ENCODE measurements around the gene LYSMD2. TPM values are rescaled to one million over a fixed set of nuclear protein-coding genes. Genes with fewer than 3 reads are reported as not detected.

Gene LYSMD2
- total and polyA plus RNA-seq, 8 donors = 5.0 to 29.7 (median 8.0) TPM

GRCh38 chr15:51780636-51781035 is 43.2 kb upstream of the LYSMD2 start:
- intact Hi-C loops (cut with DNase I) = no loop called here
- no peak overlapping the region for H3K4me3 ChIP-seq
- FAIRE-seq (no peak), DNase-seq (no peak), ATAC-seq (no peak)
- no peaks in the 10 kb centered on the region for H3K27me3 ChIP-seq
- no peaks in the 10 kb centered on the region for H3K4me1 ChIP-seq
- WGBS, 2 donors = 74 to 96% methylated on average over 1 of the region's 1 CpG
- no peak for TF ChIP-seq CTCF (IDR thresholded peaks at IDR 0.05)
- H3K27ac ChIP-seq = no peak overlapping the region
- H3K9me3 ChIP-seq = no peaks in the 10 kb centered on the region
- no peaks in the 10 kb centered on the region for H3K36me3 ChIP-seq

- H3K36me3 ChIP-seq = no peaks in the 10 kb centered on the region
- intact Hi-C loops (cut with DNase I) = no loop called here
- WGBS, 2 donors = 43 to 49% methylated on average over 6 of the region's 6 CpGs
These were observed 39.6 kb upstream of the LYSMD2 start for GRCh38 chr15:51776952-51777569.

DNA sequence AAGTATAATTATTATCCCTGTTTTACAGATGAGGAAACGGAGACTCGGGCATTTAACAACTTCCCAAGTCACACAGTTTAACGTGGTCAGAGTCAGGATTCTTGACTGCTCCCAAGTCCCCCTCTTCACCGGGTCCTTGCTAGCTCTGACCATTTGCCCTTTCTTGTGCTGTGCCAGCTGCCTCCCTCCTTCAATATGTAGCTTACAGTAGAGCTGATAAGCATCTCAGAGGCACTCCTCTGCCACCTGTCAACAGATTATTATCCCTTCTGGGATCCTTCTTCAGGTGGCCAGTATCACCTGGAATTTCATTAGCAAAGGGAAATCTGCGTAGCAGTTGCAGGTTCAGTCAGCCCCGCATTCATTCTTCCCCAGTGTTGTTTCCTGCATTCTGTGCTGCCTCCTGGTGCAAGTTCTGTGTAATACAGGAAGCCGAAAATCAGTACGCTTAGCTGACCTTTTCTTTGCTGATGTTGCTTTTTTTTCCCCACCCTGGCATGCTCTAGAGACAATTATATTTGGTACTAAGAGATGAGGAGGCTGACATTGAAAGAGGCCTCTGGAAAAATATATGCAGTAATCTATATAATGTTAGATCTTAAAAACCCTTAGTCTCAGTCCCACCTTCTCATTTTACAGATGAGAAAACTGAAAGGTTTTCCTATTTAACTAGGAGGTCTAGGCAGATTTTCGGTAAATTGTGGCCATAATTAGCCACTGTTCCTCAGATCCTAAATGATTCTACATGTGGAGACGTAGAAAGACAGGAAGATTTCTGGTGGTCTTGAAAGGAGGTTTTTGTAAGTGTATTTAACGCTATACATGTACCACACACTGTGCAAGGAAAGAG is 38.7 kb upstream of the LYSMD2 start:
- Histone ChIP-seq H3K36me3 (no peaks in the 10 kb centered on the region), H3K4me3 (no peak overlapping the region), H3K27ac (no peak overlapping the region), H3K9me3 (no peaks in the 10 kb centered on the region), H3K4me1 (no peaks in the 10 kb centered on the region), H3K27me3 (no peaks in the 10 kb centered on the region)
- peak; percentile 38 to 55 (median 48) for TF ChIP-seq CTCF (IDR thresholded peaks at IDR 0.05)
- DNase-seq (peak in 4 of 6 donors; percentile 21 to 67 (median 31)), ATAC-seq (peak; percentile 94 to 97 (median 96)), FAIRE-seq (no peak)
- intact Hi-C loops (cut with DNase I) = no loop called here
- 40 to 50% methylated on average over 11 of the region's 11 CpGs for WGBS, 2 donors

More at GRCh38 chr15:51776952-51777569, 39.6 kb upstream of the LYSMD2 start:
- DNase-seq (peak in 4 of 6 donors; percentile 41 to 76 (median 56)), FAIRE-seq (peak; percentile 74), ATAC-seq (peak; percentile 94 to 97 (median 96))
- no peaks in the 10 kb centered on the region for H3K4me1 ChIP-seq
- no peak overlapping the region for H3K27ac ChIP-seq
- no peaks in the 10 kb centered on the region for H3K27me3 ChIP-seq
- H3K9me3 ChIP-seq = no peaks in the 10 kb centered on the region
- no peak overlapping the region for H3K4me3 ChIP-seq
- TF ChIP-seq CTCF (IDR thresholded peaks at IDR 0.05) = peak; percentile 34 to 62 (median 54)

DNA sequence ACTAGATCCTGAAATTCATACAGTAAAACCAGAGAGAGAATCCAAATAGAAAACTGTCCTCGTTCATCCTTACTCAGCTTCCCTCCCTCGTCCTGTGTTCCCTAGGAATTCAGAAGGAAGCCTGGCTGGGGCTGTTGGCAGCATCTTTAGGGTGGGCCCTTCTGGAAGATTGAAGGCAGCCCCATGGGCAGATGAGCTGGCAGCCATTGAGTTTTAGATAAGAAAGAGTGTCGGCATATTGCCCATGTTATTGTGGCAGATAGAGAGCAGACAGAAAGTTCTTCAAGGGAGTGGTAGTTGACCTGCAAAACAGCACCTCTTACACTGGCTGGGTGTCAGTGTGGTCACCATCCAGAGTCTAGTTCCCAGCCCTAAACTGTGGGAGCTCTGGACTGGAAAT is 37.5 kb upstream of the LYSMD2 start:
- H3K36me3 ChIP-seq = no peaks in the 10 kb centered on the region
- no peak overlapping the region for H3K4me3 ChIP-seq
- intact Hi-C loops (cut with DNase I) = loop anchor here in 2 of 3 donors (5.0 kb wide), 2 partner anchors 123 to 128 kb away; no protein-coding TSS in a partner anchor
- no peaks in the 10 kb centered on the region for H3K27me3 ChIP-seq
- H3K4me1 ChIP-seq = no peaks in the 10 kb centered on the region
- FAIRE-seq = no peak
- no peak for TF ChIP-seq CTCF (IDR thresholded peaks at IDR 0.05)
- H3K27ac ChIP-seq = no peak overlapping the region
- ATAC-seq = no peak
- WGBS, 2 donors = 78 to 86% methylated on average over 3 of the region's 3 CpGs
- no peaks in the 10 kb centered on the region for H3K9me3 ChIP-seq
- no peak for DNase-seq
